Lung (tissue), 12 donors: ENCODE results near the gene MYO1A. TPM values are rescaled to one million over a fixed set of nuclear protein-coding genes. Genes with fewer than 3 reads are reported as not detected.
A peak's percentile ranks its signal among the peaks of the same experiment; 100 is the strongest.

ENCODE experiments used
- ATAC-seq: fragments of 200-7000 bp; cut with Tn5 transposase; one replicate; pipeline ENCODE4 v1.9.1; 2020; ENCODE audit warnings: moderate number of reproducible peaks; ENCODE audit not compliant: insufficient read depth, low FRiP score
- DNase-seq, 3 donors: peaks; one replicate each; pipeline ENCODE4 v3.0.0-alpha.2; 2013 to 2017
- H3K27ac ChIP-seq, 2 donors: one replicate each; pipeline ENCODE4 v1.5.1; 2013; ENCODE audit warnings: mild to moderate bottlenecking in 2 of 2, moderate library complexity in 2 of 2, control low read depth in 1 of 2, inconsistent platforms in 1 of 2, low read depth in 1 of 2, low read length in 1 of 2
- H3K27me3 ChIP-seq, 3 donors: one replicate each; pipeline ENCODE4 v1.5.1; 2013; ENCODE audit warnings: low read length in 2 of 3; ENCODE audit not compliant: control insufficient read depth in 3 of 3, insufficient read depth in 3 of 3
- H3K36me3 ChIP-seq, 4 donors: one replicate each; pipeline ENCODE4 v1.5.1; 2013; ENCODE audit warnings: low read length in 4 of 4, mild to moderate bottlenecking in 1 of 4, moderate library complexity in 1 of 4; ENCODE audit not compliant: control insufficient read depth in 4 of 4, insufficient read depth in 4 of 4
- H3K4me1 ChIP-seq, 5 donors: one replicate each; pipeline ENCODE4 v1.5.1; 2013; ENCODE audit warnings: low read length in 5 of 5, mild to moderate bottlenecking in 2 of 5, moderate library complexity in 1 of 5; ENCODE audit not compliant: control insufficient read depth in 5 of 5, insufficient read depth in 5 of 5
- H3K4me3 ChIP-seq: one replicate; pipeline ENCODE4 v1.5.1; 2013; ENCODE audit warnings: mild to moderate bottlenecking, control low read depth, moderate library complexity
- H3K9ac ChIP-seq, 2 donors: one replicate each; pipeline ENCODE4 v1.5.1; 2013; ENCODE audit warnings: low read length in 2 of 2, control low read depth in 1 of 2; ENCODE audit not compliant: insufficient read depth in 1 of 2
- H3K9me3 ChIP-seq, 4 donors: one replicate each; pipeline ENCODE4 v1.5.1; 2013; ENCODE audit warnings: low read length in 3 of 4, mild to moderate bottlenecking in 1 of 4, moderate library complexity in 1 of 4; ENCODE audit not compliant: control insufficient read depth in 4 of 4, insufficient read depth in 3 of 4
- CTCF ChIP-seq: IDR thresholded peaks from 2 replicates; pipeline ENCODE4 v1.5.1; 2012; ENCODE audit warnings: mild to moderate bottlenecking; ENCODE audit errors: control extremely low read depth, extremely low read depth
- WGBS, 2 donors: extraction: QIAGEN DNeasy Blood & Tissue Kit; methylation state at CpG; one replicate each; pipeline ENCODE4 v1.1.7; 2013; 5-methylcytosine and 5-hydroxymethylcytosine counted together
- polyA plus RNA-seq, 2 donors: library from polyadenylated mRNA; stranded (reverse); fragments of 200-250 nt; gene quantifications; one replicate each; pipeline ENCODE4 v1.2.1, GENCODE V29; 2013
- total RNA-seq, 2 donors: library from RNA; depleted of rRNA in 1 of 2; stranded (reverse); fragments of >200 nt in 1 of 2; gene quantifications; one replicate each; pipeline ENCODE4 v1.2.1, GENCODE V29; 2014 to 2021
- donor health status: control.
- donor health status: control.
- donor health status: Bipolar disorder and iron deficiency.
- donor health status: healthy.
- donor health status: DM: yes; HTN: yes; CAD: no.

MYO1A gene
- total and polyA plus RNA-seq, 4 donors = 0.09 to 0.67 (median 0.20) TPM

GRCh38 chr12:56994231-56994746 is 55.6 kb downstream of the MYO1A start:
- ATAC-seq = no peak
- Histone ChIP-seq H3K4me3 (no peak overlapping the region), H3K27me3 (no peaks in the 10 kb centered on the region), H3K9ac (no peak overlapping the region), H3K36me3 (peaks cover 0 to 6% (median 0%) of the 10 kb centered on the region in 4 donors), H3K4me1 (peaks cover 0 to 20% (median 2%) of the 10 kb centered on the region in 5 donors), H3K27ac (no peak overlapping the region), H3K9me3 (no peaks in the 10 kb centered on the region)
- WGBS, 2 donors = 66 to 87% methylated on average over 10 of the region's 10 CpGs
- TF ChIP-seq CTCF = no peak
- DNase-seq = no peak

GRCh38 chr12:56993346-56993745 is 56.6 kb downstream of the MYO1A start:
- H3K9ac ChIP-seq = no peak overlapping the region
- 42 to 57% methylated on average over 10 of the region's 10 CpGs for WGBS, 2 donors
- no peak for ATAC-seq
- no peak for DNase-seq
- H3K4me3 ChIP-seq = no peak overlapping the region
- H3K4me1 ChIP-seq = peaks cover 0 to 20% (median 6%) of the 10 kb centered on the region in 5 donors
- H3K27me3 ChIP-seq = no peaks in the 10 kb centered on the region
- H3K27ac ChIP-seq = no peak overlapping the region
- TF ChIP-seq CTCF = no peak
- H3K36me3 ChIP-seq = peaks cover 0 to 6% (median 0%) of the 10 kb centered on the region in 4 donors
- H3K9me3 ChIP-seq = no peaks in the 10 kb centered on the region

GRCh38 chr12:56991319-56992246 is 58.3 kb downstream of the MYO1A start:
- peak overlapping the region in 1 of 2 donors; percentile 41 for H3K27ac ChIP-seq
- ATAC-seq = no peak

More at GRCh38 chr12:56991319-56992246, 58.3 kb downstream of the MYO1A start:
- Histone ChIP-seq H3K9ac (no peak overlapping the region), H3K9me3 (no peaks in the 10 kb centered on the region), H3K4me1 (peaks cover 0 to 21% (median 10%) of the 10 kb centered on the region in 5 donors), H3K36me3 (no peaks in the 10 kb centered on the region), H3K27me3 (no peaks in the 10 kb centered on the region), H3K4me3 (no peak overlapping the region)
- no peak for TF ChIP-seq CTCF
- peak; percentile 57 to 77 (median 69) for DNase-seq
- WGBS, 2 donors = 52 to 64% methylated on average over 8 of the region's 8 CpGs
